CD4-positive, alpha-beta T cell treated with Interferon gamma for 1 hour (primary cell): Measurements from ENCODE around the gene TRIM44.
"Not testable (repeated sequence)": the region's sequence is repeated elsewhere in the genome, so short reads cannot be mapped to it uniquely, and the experiment has no call there.

Source experiments
- DNase-seq: peaks from one replicate; pipeline ENCODE4 v3.0.0-alpha.2; 2020

TRIM44 gene

GRCh38 chr11:35675901-35676610 is 13.5 kb downstream of the TRIM44 start:
- no peak for DNase-seq

GRCh38 chr11:35676611-35676965 is 14.0 kb downstream of the TRIM44 start:
- no peak for DNase-seq

- no peak for DNase-seq
Measured at GRCh38 chr11:35677904-35678303, 15.3 kb downstream of the TRIM44 start.

- no peak for DNase-seq
Measured at GRCh38 chr11:35678471-35678870, 15.9 kb downstream of the TRIM44 start.

GRCh38 chr11:35678975-35679374 is 16.4 kb downstream of the TRIM44 start:
- no peak for DNase-seq

GRCh38 chr11:35680506-35680905 is 17.9 kb downstream of the TRIM44 start:
- DNase-seq: no peak

- no peak for DNase-seq
Measured at GRCh38 chr11:35681163-35681767, 18.7 kb downstream of the TRIM44 start.

GRCh38 chr11:35682230-35683173 is 19.9 kb downstream of the TRIM44 start:
- DNase-seq: no peak

GRCh38 chr11:35683728-35684339 is 21.3 kb downstream of the TRIM44 start:
- DNase-seq: no peak

GRCh38 chr11:35688023-35688422 is 25.4 kb downstream of the TRIM44 start:
- DNase-seq: no peak

GRCh38 chr11:35689081-35689996 is 26.8 kb downstream of the TRIM44 start:
- no peak for DNase-seq

GRCh38 chr11:35702126-35702525 is 39.6 kb downstream of the TRIM44 start:
- DNase-seq: no peak

- no peak for DNase-seq
Measured at GRCh38 chr11:35709376-35709775, 46.8 kb downstream of the TRIM44 start.

- DNase-seq: no peak
Measured at GRCh38 chr11:35711173-35711910, 48.8 kb downstream of the TRIM44 start.

- no peak for DNase-seq
Measured at GRCh38 chr11:35711924-35712323, 49.3 kb downstream of the TRIM44 start.

GRCh38 chr11:35712533-35712932 is 50.0 kb downstream of the TRIM44 start:
- no peak for DNase-seq

- DNase-seq: no peak
Measured at GRCh38 chr11:35714882-35715627, 52.5 kb downstream of the TRIM44 start.

GRCh38 chr11:35715677-35716076 is 53.1 kb downstream of the TRIM44 start:
- not testable (repeated sequence) for DNase-seq

GRCh38 chr11:35717043-35717442 is 54.5 kb downstream of the TRIM44 start:
- no peak for DNase-seq

GRCh38 chr11:35717520-35717919 is 54.9 kb downstream of the TRIM44 start:
- DNase-seq: no peak
